ENCODE data around the gene LMF1.

The LMF1 gene

DNA sequence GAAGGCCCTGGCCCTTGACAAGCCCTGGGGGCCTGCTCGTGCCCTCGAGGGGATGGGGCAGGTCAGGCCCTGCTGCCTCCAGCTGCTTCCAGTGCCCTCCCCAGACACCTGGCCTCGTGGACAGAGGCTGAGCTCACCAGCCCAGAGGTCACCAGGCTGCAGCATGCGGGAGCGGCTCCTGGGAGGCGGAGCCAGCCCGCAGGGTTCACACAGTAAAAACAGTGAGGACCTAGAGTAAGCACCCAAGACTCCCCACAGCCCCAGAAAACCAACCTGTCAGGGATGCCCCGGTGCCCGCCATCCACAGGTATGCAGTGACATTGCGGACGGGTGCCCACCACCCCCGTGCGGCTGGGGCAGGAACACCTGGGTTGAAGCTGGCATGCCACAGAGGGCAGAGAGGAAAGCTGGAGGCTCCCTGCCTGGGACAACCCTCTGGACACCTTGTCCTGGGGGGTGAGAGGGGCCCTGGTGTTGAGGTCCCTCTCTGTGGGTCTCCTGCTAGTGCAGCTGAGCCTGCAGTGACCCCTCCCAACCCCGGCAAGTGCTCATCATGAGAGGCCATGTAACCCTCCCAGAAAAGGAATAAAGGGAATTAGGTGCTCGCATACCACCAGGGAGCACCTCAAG lies 62.1 kb downstream of the LMF1 start:
- no peak for DNase-seq

- no peak for DNase-seq
Measured at GRCh38 chr16:907842-908241, 62.9 kb downstream of the LMF1 start.

DNA sequence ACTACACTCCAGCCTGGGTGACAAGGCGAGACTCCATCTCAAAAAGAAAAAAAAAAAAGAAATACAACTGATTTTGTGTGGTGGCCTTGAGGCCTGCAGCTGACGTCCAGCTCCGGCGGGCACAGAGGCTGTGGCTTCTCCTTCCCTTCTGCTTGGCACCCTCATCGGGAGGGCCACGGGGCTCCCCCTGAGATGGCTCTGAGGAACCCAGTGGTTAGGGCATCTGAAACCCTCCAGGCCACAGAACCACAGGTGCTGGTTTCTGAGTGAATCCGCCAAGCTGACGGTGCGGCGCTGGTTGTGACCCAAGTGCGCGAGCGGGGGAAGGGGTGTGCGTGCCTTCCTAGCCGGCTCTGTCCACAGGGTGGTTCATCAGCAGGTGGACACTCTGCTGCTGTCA lies 63.4 kb downstream of the LMF1 start:
- DNase-seq, result no peak

DNA sequence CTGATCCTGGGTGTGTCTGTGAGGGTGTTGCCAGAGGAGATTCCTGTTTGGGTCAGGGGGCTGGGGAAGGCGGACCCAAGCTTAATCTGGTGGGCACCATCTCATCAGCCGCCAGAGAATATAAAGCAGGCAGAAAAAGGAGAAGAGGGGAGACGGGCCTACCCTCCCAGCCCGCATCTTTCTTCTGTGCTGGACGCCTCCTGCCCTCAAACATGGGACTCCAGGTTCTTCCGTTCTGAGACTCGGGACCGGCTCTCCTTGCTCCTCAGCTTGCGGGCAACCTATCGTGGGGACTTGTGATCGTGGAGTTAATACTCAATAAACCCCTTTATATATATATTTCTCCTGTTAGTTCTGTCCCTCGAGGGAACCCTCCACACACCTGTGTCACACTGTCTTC lies 64.5 kb downstream of the LMF1 start:
- no peak for DNase-seq

DNA sequence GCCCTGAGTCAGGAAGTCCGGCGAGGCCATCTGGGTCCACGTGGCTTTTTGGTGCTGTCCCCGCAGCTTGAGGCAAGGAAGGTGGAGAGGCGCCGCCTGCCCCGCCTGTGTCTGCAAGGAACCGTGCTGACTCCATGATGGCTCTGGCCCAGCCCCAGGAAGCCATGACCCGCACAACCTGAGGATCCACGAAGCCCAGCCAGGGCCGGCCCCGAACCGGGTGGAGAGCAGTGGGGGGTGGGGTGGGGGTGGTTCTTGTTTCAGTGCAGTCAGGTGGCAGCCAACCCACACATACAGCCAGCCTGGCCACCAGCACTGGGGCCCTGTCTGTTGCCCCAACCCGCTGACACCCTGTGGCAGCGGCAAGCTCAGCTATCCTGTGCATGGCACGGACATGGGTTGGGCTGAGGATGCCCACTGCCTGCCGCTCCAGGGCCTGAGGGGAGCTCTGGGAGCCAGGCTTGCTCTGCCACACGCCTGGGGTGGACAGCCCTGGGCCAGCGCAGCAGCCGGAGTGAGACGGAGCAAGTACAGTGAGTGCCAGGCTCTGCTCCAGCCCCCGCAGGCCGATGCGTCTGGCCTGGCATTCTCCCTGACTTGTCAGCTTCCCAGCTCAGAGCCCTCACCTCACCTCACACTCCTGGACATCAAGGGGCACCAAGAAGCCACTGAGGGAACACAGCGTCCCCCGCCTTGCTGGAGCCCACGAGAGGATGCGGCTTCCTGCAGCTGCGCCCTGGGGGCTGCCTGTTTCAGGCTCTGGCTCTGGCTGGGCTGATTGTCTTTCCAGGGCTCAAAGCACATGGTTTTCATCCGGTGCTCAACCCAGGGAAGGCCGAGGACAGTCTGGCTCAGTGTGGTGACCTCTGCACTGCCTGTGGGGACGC lies 68.8 kb downstream of the LMF1 start:
- DNase-seq, result no peak

DNA sequence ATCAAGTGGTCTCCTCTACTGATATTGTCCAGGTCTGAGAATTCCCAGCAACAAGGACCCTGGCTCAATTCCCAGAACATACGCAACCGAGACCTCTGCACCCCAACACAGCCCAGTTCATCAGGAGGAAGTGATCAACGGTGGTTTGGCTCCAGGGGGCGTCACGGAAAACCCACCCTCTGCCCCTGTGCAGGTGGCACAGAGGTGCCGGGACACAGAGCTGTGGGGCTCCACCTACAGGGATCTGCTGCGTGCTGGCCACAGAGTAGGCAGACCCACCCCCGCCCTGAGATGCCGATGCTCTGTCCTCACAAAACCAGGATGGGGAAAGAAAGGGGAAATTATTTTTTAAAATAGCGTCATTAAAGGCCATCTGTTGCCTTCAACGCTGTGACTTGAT lies 69.6 kb downstream of the LMF1 start:
- no peak for DNase-seq

GRCh38 chr16:900211-900610 lies 70.6 kb downstream of the LMF1 start:
- DNase-seq, result no peak

DNA sequence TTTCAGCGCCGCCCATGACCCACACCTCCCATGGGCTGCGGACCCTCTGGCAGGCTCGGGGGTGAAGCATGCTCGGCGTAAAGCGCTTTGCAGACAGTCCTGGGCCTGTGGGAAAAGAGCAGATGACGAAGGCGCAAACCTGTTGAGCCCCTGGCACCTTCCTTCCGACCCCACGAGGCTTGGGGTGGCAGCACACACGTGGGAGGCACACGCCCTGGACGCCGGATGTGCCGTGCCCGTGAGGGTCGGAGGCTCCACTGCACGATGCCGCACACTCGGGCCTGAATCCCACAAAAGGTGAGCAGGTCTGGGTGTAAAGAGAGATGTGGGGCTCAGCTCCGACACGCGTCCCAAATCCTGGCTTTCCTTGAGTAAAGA lies 71.1 kb downstream of the LMF1 start:
- DNase-seq, result no peak

DNA sequence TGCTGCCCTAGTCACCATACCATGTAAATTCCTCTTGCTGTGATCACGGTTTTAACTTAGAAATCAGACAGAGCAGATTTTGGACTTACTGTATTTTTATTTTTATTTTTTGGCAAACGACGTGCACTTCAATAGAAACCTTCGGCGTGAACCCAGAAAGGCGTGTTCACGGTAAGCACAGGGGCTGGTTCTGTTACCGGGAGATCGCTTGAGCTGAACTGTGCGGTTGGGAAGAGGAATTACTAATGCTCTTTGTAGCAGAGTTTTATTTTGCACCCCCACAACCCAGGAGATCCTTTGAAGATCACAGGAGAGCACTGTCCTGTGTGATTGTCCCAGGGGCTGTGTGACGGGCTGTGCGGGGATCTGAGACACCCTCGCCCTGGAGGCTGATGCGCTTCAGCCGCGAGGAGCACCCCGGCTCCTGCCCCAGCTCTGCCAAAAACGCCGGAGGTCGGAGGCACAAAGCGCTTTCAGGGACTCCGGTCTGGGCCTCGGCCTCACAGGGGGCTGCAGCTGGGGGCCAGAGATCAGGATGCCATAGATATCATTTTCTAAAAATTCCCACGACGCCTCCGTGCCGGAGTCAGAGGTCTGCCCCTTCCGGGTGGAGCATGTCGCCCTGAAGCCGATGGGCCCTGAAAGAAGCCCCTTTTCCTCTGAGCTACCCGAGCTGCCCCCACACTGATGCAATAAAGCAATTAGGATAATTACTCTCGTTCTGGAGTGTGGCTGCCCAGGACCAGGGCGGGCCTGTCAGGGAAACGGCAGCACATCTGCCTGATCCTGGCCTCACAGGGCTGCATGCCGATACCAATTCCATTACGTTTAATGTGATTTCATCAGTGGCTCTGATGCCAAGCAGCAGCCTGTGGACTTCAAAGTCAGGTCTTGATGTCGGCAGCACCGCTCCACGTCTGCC lies 71.8 kb downstream of the LMF1 start:
- no peak for DNase-seq

GRCh38 chr16:898216-898615 lies 72.6 kb downstream of the LMF1 start:
- no peak for DNase-seq

DNA sequence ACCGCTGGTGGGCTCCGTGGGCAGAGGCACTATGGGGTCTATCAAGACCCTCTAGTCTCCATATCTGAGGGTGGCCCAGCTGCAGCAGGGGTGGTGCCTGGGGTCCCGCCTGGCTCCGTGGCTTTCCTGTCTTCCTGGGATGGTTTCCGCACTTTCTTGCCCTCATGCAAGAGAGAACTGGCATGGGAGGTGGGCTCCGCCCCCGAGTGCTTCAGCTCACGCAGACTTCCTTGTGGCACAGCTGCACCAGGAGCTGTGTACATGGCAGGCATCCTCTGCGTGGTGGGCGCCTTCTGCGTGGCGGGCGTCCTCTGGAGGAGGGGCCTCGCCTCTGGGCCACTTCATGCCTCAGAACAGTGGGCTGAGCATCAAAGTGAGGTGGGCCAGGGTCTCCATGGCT lies 73.1 kb downstream of the LMF1 start:
- no peak for DNase-seq

DNA sequence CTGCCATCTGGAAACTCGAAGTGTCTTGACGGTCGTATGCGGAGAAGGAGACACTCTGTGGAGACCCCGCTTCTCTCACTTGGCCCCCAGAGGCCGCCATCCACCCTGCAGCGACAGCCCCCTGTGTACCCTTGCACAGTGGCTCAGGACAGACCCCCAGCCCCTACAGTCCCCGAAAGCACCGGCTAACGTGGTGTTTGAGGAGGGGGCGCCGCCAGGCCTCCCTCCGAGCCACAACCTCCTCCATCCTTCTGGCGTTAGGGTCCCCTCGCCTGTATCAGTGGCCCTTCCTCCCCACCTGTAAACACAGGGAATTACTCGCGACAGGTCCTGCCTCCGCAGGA lies 73.6 kb downstream of the LMF1 start:
- DNase-seq, result no peak

- DNase-seq, result no peak
Measured at GRCh38 chr16:896261-897199, 74.3 kb downstream of the LMF1 start.

GRCh38 chr16:895371-895770 lies 75.4 kb downstream of the LMF1 start:
- no peak for DNase-seq

GRCh38 chr16:894841-895240 lies 75.9 kb downstream of the LMF1 start:
- DNase-seq, result no peak

- DNase-seq, result no peak
Measured at GRCh38 chr16:894136-894535, 76.6 kb downstream of the LMF1 start.

GRCh38 chr16:893360-893759 lies 77.4 kb downstream of the LMF1 start:
- no peak for DNase-seq

DNA sequence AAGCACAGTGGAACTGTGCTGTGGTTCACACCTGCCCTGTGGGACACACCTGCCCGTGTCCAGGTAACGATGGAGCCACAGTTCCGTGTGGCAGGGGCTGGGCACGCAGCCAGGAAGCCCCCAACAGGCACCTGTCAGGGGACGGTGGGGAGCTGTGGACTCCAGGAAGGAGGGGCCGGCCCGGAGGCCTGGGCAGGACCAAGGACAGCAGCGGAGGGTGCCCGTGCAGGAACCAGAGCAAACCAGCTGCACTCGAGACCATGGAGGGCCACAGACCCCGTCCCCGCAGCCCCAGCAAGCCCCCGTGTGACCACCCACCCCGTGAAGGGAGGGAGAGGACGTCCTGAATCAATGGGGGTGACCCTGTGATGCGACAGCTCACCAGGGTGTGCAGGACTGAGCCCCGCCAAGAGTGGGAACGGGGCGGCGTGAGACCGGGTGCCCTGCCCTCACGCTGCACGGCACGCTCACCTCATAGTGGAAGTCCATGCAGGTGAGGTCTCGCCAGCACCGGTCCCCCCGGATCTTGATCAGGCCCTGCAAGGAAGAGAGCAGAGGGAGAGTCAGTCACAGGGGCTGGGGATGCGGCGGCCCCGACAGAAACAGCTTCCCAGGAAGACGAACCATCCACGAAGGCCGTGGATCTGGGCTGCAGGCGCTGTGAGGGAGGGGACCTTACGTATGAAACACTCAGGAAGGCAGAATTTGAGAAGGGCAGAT lies 78.1 kb downstream of the LMF1 start:
- DNase-seq, result no peak

DNA sequence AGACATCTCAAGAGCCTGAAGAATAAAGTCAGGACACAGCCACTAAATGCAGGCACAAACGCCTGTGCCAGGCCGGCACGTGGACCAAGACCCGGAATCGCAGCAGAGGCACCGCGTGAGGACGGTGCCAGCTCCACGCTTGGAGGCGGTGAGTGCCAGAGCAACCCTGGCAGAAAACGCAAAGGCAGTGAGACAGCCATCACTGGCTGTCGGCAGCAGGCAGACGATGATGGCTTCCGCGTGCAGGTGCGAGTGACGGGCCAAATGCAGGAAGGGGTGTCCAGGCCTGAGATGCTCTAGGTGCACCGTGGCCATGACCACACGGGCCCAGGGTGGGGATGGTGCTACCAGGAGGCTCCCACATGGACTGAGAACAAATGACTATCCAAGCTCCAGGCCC lies 78.8 kb downstream of the LMF1 start:
- no peak for DNase-seq

- DNase-seq, result no peak
Measured at GRCh38 chr16:891353-891740, 79.4 kb downstream of the LMF1 start.

DNA sequence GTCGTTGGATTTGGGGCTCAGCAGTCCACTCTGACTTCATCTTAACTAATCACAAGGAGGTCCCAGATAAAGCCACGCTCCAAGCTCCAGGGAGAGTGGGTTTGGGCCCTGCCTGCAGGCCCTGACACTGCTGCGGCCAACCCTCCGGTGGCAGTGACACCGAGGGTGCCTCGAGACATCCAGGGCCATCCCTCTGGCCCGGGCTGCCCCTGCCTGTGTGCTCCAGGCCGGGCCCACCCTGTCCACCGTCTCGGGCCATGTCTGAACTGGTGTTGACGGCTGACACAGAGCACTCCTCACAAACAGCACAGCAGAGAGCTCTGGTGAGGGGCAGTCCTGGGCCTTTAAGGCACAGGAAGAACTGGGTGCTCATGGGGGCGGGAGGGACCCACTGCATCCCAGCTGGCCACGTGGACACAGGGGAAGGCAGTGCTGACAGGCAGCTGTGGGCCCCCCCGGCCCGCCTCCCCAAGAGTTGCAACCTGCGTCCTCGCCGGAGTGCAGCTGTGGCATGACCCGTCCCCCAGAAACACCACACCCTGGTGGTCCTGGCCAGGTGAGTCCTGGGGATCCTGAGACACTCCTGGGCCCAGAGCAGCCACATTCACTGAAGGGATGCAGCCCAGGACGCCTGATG lies 80.0 kb downstream of the LMF1 start:
- no peak for DNase-seq
